GM12891 (cell line): ENCODE results near the gene PXK.

Experiments
- PAX5 ChIP-seq: IDR thresholded peaks from 2 replicates; pipeline ENCODE4 v1.6.1; 2011; ENCODE audit warnings: low read length, moderate library complexity, mild to moderate bottlenecking; ENCODE audit not compliant: insufficient read depth, severe bottlenecking
- POLR2A ChIP-seq: IDR thresholded peaks from 2 replicates; pipeline ENCODE4 v1.6.1; 2011; ENCODE audit warnings: low read depth, low read length, control low read depth
- POLR2AphosphoS5 ChIP-seq: IDR thresholded peaks from 2 replicates; pipeline ENCODE4 v1.6.1; 2011; ENCODE audit warnings: low read depth, low read length, control low read depth
- POU2F2 ChIP-seq: IDR thresholded peaks from 2 replicates; pipeline ENCODE4 v1.6.1; 2011; ENCODE audit warnings: low read depth, mild to moderate bottlenecking, control low read depth, low read length, moderate library complexity
- SPI1 ChIP-seq: IDR thresholded peaks from 2 replicates; pipeline ENCODE4 v1.6.1; 2011; ENCODE audit warnings: low read depth, low read length, control low read depth
- TAF1 ChIP-seq: IDR thresholded peaks from 2 replicates; pipeline ENCODE4 v1.6.1; 2011; ENCODE audit warnings: low read depth, low read length, control low read depth

DNA sequence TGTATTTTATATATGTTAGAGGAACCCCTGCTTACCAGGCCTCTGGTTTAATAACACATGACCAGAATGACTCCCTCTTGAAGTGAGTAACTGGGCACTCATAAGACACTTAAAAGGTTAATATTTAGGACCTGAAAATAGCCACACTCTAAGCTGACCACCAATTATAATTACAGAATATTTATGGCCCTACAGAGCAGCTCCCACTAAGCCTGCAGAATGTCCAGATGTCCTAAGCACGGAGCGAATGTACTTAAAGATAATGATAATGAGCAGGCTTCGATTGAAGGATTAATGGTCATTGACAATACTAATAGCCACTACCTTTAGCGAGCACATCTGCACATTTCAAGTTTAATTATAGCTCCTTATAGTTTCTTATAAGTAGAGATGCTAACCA, 136.4 kb downstream of the PXK start:
- no peak for TF ChIP-seq POLR2A
- TF ChIP-seq TAF1: no peak
- TF ChIP-seq POLR2AphosphoS5: no peak
- no peak for TF ChIP-seq PAX5
- no peak for TF ChIP-seq SPI1
- no peak for TF ChIP-seq POU2F2
